ENCODE data around the gene ZFAND5.
A peak's percentile ranks its signal among the peaks of the same experiment; 100 is the strongest.

GRCh38 chr9:72327631-72328030, 37.4 kb downstream of the ZFAND5 start:
- TF ChIP-seq CTCF (IDR thresholded peaks at IDR 0.05 in 2 of 3, conservative IDR thresholded peaks at IDR 0.05 in 1 of 3; ENCODE audit: control insufficient read depth in 2 of 3, extremely low read depth in 1 of 3, insufficient read depth in 1 of 3, low read depth in 3 of 3, low read length in 3 of 3) (no peak), RAD21 (IDR thresholded peaks at IDR 0.05; ENCODE audit: insufficient read depth, low read depth, low read length) (no peak), SRF (IDR thresholded peaks at IDR 0.05; ENCODE audit: low read depth in 2 of 2, low read length in 2 of 2) (no peak), EP300 (IDR thresholded peaks at IDR 0.05; ENCODE audit: borderline replicate concordance in 1 of 2, control insufficient read depth in 1 of 2, low read depth in 2 of 2, low read length in 2 of 2) (0 out of 4 replicates have a peak, but pooled peaks of 1 of the 2 experiments have one; percentile 25), TAF1 (IDR thresholded peaks at IDR 0.05; ENCODE audit: borderline replicate concordance, low read depth, low read length) (no peak), HSF1 (IDR thresholded peaks at IDR 0.05; ENCODE audit: low read depth, low read length) (no peak), POLR2A (IDR thresholded peaks at IDR 0.05; ENCODE audit: low read depth, low read length) (no peak), STAT3 (IDR thresholded peaks at IDR 0.05; ENCODE audit: low read depth, low read length) (no peak), BCLAF1 (IDR thresholded peaks at IDR 0.05) (no peak)
